Effector CD8-positive, alpha-beta T cell (primary cell): ENCODE results near the gene PDE4D.

Source experiments
- DNase-seq: peaks from one replicate; lab custom pipeline; 2025; lab: John Stamatoyannopoulos, UW

Gene PDE4D

GRCh38 chr5:59366784-59367183 is 526.7 kb downstream of the PDE4D start:
- DNase-seq, result no peak

GRCh38 chr5:59362438-59362837 is 531.1 kb downstream of the PDE4D start:
- no peak for DNase-seq

GRCh38 chr5:59361454-59361853 is 532.1 kb downstream of the PDE4D start:
- DNase-seq, result no peak

- no peak for DNase-seq
Measured at GRCh38 chr5:59360130-59360555, 533.4 kb downstream of the PDE4D start.

- no peak for DNase-seq
Measured at GRCh38 chr5:59358005-59358861, 535.3 kb downstream of the PDE4D start.

GRCh38 chr5:59357381-59357977 is 536.0 kb downstream of the PDE4D start:
- DNase-seq, result no peak

GRCh38 chr5:59356813-59357380 is 536.6 kb downstream of the PDE4D start:
- no peak for DNase-seq

- DNase-seq, result no peak
Measured at GRCh38 chr5:59354811-59355210, 538.7 kb downstream of the PDE4D start.

GRCh38 chr5:59354274-59354673 is 539.3 kb downstream of the PDE4D start:
- no peak for DNase-seq

GRCh38 chr5:59351076-59351794 is 542.3 kb downstream of the PDE4D start:
- no peak for DNase-seq

- no peak for DNase-seq
Measured at GRCh38 chr5:59348189-59348588, 545.3 kb downstream of the PDE4D start.

GRCh38 chr5:59346982-59347381 is 546.5 kb downstream of the PDE4D start:
- DNase-seq, result no peak

- DNase-seq, result no peak
Measured at GRCh38 chr5:59346514-59346913, 547.0 kb downstream of the PDE4D start.

GRCh38 chr5:59342181-59342580 is 551.3 kb downstream of the PDE4D start:
- no peak for DNase-seq

GRCh38 chr5:59341760-59342159 is 551.8 kb downstream of the PDE4D start:
- no peak for DNase-seq

- DNase-seq, result no peak
Measured at GRCh38 chr5:59341155-59341554, 552.4 kb downstream of the PDE4D start.

GRCh38 chr5:59340637-59341036 is 552.9 kb downstream of the PDE4D start:
- DNase-seq, result no peak

GRCh38 chr5:59337240-59337639 is 556.3 kb downstream of the PDE4D start:
- no peak for DNase-seq

- DNase-seq, result no peak
Measured at GRCh38 chr5:59335544-59335943, 558.0 kb downstream of the PDE4D start.

- DNase-seq, result no peak
Measured at GRCh38 chr5:59333416-59333815, 560.1 kb downstream of the PDE4D start.

GRCh38 chr5:59332236-59332973 is 561.1 kb downstream of the PDE4D start:
- no peak for DNase-seq

GRCh38 chr5:59330680-59331079 is 562.8 kb downstream of the PDE4D start:
- no peak for DNase-seq
